Suprapubic skin (tissue), 4 donors: ENCODE measurements around the gene IL12B.

ENCODE experiments used
- CTCF ChIP-seq, 2 donors: fragments of 200-600 bp in 1 of 2; fragments of 450-650 bp in 1 of 2; sonication (generic) in 1 of 2; IDR thresholded peaks; one replicate each; pipeline ENCODE4 v1.5.1; 2016 to 2019; ENCODE audit warnings: antibody characterized with exemption in 2 of 2, mild to moderate bottlenecking in 1 of 2, moderate library complexity in 1 of 2
- POLR2A ChIP-seq, 2 donors: fragments of 450-650 bp; IDR thresholded peaks; one replicate each; pipeline ENCODE4 v1.6.1; 2017; ENCODE audit warnings: antibody characterized with exemption in 2 of 2, mild to moderate bottlenecking in 2 of 2, moderate library complexity in 2 of 2
- POLR2AphosphoS5 ChIP-seq, 3 donors: sonication (generic); formaldehyde crosslinking; IDR thresholded peaks; one replicate each; pipeline ENCODE4 v1.6.1; 2017; ENCODE audit warnings: antibody characterized with exemption in 3 of 3

GRCh38 chr5:159340511-159340910 lies 10.2 kb upstream of the IL12B start:
- no peak for TF ChIP-seq POLR2A (IDR thresholded peaks at IDR 0.05)
- no peak for TF ChIP-seq POLR2AphosphoS5 (IDR thresholded peaks at IDR 0.05)
- no peak for TF ChIP-seq CTCF (IDR thresholded peaks at IDR 0.05)
